K562 (cell line): Measurements from ENCODE around the gene SLC28A1. TPM values are rescaled to one million over a fixed set of nuclear protein-coding genes. Genes with fewer than 3 reads are reported as not detected.

Experiments used
- ATAC-seq: fragments of 200-7000 bp; cut with Tn5 transposase; 3 replicates; pipeline ENCODE4 v1.9.1; 2020; ENCODE audit warnings: moderate library complexity
- BruUV-seq: library from RNA; stranded (reverse); fragments of 400-500 nt; replicated peaks from 2 replicates; lab custom pipeline; 2021; lab: Mats Ljungman, UMichigan
- CTCF ChIA-PET: fragments of 300-600 bp; formaldehyde crosslinking; extraction: SDS; loops from one replicate; lab custom pipeline; 2021; ENCODE audit warnings: low intra/inter-chr PET ratio; lab: Yijun Ruan, JAX
- POLR2A ChIA-PET: fragments of 300-600, 350-650 bp; sonication (Branson Sonifier 250); formaldehyde crosslinking; extraction: SDS; loops from one replicate; lab custom pipeline; 2021; ENCODE audit warnings: antibody characterized with exemption, inconsistent platforms; lab: Yijun Ruan, JAX
- DNase-seq, 4 experiments: peaks; one replicate each; pipeline versions ENCODE4 v3.0.0 to v3.0.0-alpha.2; 2011 to 2018; ENCODE audit warnings: low spot score in 3 of 4, mixed read lengths in 3 of 4; ENCODE audit errors: extremely low read depth in 1 of 4
- FAIRE-seq: peaks from 2 replicates; lab custom pipeline; 2011; peaks lifted over from hg19 to GRCh38; lab: Jason Lieb, UNC
- H2AFZ ChIP-seq: 2 replicates; pipeline ENCODE4 v1.6.0; 2011; ENCODE audit warnings: low read depth, low read length, control low read depth, inconsistent platforms
- H3K27ac ChIP-seq: fragments of 200-600 bp; 3 replicates; pipeline ENCODE4 v1.8.0; 2011; ENCODE audit warnings: low read depth, mild to moderate bottlenecking, control low read depth, inconsistent platforms, low read length, moderate library complexity, mixed read lengths; ENCODE audit errors: extremely low read depth
- H3K27me3 ChIP-seq, 2 experiments: fragments of 300-600 bp in 1 of 2; 2 replicates in 1 of 2; 3 replicates in 1 of 2; pipeline versions ENCODE4 v1.6.0 to v1.8.0; 2011; ENCODE audit warnings: inconsistent platforms in 2 of 2, low read length in 2 of 2, mild to moderate bottlenecking in 1 of 2, mixed read lengths in 1 of 2, moderate library complexity in 1 of 2; ENCODE audit not compliant: control insufficient read depth in 2 of 2, insufficient read depth in 2 of 2
- H3K36me3 ChIP-seq: fragments of 300-600 bp; 3 replicates; pipeline ENCODE4 v1.8.0; 2011; ENCODE audit warnings: mild to moderate bottlenecking, low read length, inconsistent platforms; ENCODE audit not compliant: control insufficient read depth, insufficient read depth
- H3K4me1 ChIP-seq, 2 experiments: fragments of 200-600 bp in 1 of 2; replicated peaks in 1 of 2; 2 replicates in 1 of 2; 3 replicates in 1 of 2; pipeline versions ENCODE4 v1.5.1 to v1.8.0; 2011; ENCODE audit warnings: inconsistent platforms in 2 of 2, low read length in 2 of 2, mild to moderate bottlenecking in 1 of 2, mixed read lengths in 1 of 2, moderate library complexity in 1 of 2; ENCODE audit not compliant: control insufficient read depth in 2 of 2, insufficient read depth in 2 of 2
- H3K4me2 ChIP-seq: 2 replicates; pipeline ENCODE4 v1.6.1; 2011; ENCODE audit warnings: low read length, control low read depth, inconsistent platforms, mixed read lengths; ENCODE audit not compliant: insufficient read depth
- H3K4me3 ChIP-seq: fragments of 200-600 bp; sonication (generic), shearing (Covaris generic); 2 replicates; pipeline ENCODE4 v1.5.1; 2016; ENCODE audit warnings: control low read depth, inconsistent platforms
- H3K79me2 ChIP-seq: fragments of 200-600 bp; 3 replicates; pipeline ENCODE4 v1.8.0; 2011; ENCODE audit warnings: low read length, inconsistent platforms; ENCODE audit not compliant: control insufficient read depth, insufficient read depth
- H3K9ac ChIP-seq, 2 experiments: 2 replicates each; pipeline versions ENCODE4 v1.6.0 to v1.6.1; 2011; ENCODE audit warnings: low read depth in 2 of 2, low read length in 2 of 2, control low read depth in 1 of 2, inconsistent platforms in 1 of 2, mild to moderate bottlenecking in 1 of 2, mixed read lengths in 1 of 2; ENCODE audit not compliant: insufficient read depth in 1 of 2
- H3K9me1 ChIP-seq: one replicate; pipeline ENCODE4 v1.6.0; 2011; ENCODE audit warnings: inconsistent platforms, mild to moderate bottlenecking, low read length, moderate library complexity; ENCODE audit not compliant: control insufficient read depth, insufficient read depth
- H3K9me3 ChIP-seq: replicated peaks from 2 replicates; pipeline ENCODE4 v1.5.1; 2011; ENCODE audit warnings: low read depth, low read length, inconsistent platforms; ENCODE audit not compliant: control insufficient read depth, insufficient read depth
- H4K20me1 ChIP-seq: replicated peaks from 2 replicates; pipeline ENCODE4 v1.6.1; 2011; ENCODE audit warnings: low read length, inconsistent platforms, mixed read lengths; ENCODE audit not compliant: control insufficient read depth, insufficient read depth
- BCOR ChIP-seq: fragments of 450-650 bp; IDR thresholded peaks from 2 replicates; pipeline ENCODE4 v1.6.1; 2016
- GABPA ChIP-seq: fragments of 200-800 bp; sonication (Bioruptor generic); conservative IDR thresholded peaks from 2 replicates; pipeline ENCODE4 v1.6.1; 2016; ENCODE audit warnings: low read depth, missing genetic modification characterization, missing compliant biosample characterization
- NR2F6 ChIP-seq: fragments of 450-650 bp; formaldehyde crosslinking; IDR thresholded peaks from 2 replicates; pipeline ENCODE4 v1.4.0; 2020; ENCODE audit warnings: mild to moderate bottlenecking
- NUFIP1 ChIP-seq: fragments of 450-650 bp; IDR thresholded peaks from 2 replicates; pipeline ENCODE4 v1.6.1; 2018; ENCODE audit not compliant: partially characterized antibody
- PRPF4 ChIP-seq: fragments of 200-400 bp; formaldehyde crosslinking; IDR thresholded peaks from one replicate; pipeline ENCODE4 v1.6.1; 2017; ENCODE audit warnings: low read length, low read depth, mild to moderate bottlenecking; ENCODE audit not compliant: insufficient read depth, poor library complexity, severe bottlenecking
- RBM25 ChIP-seq: fragments of 200-400 bp; formaldehyde crosslinking; IDR thresholded peaks from 2 replicates; pipeline ENCODE4 v1.6.1; 2018; ENCODE audit warnings: low read length, low read depth, moderate library complexity; ENCODE audit not compliant: severe bottlenecking
- THRB ChIP-seq: fragments of 450-650 bp; formaldehyde crosslinking; conservative IDR thresholded peaks from 2 replicates; pipeline ENCODE4 v1.4.0; 2022; ENCODE audit warnings: mild to moderate bottlenecking, missing genetic modification characterization
- ZBTB1 ChIP-seq: sonication (generic); formaldehyde crosslinking; IDR thresholded peaks from 2 replicates; pipeline ENCODE4 v1.8.1; 2023; ENCODE audit warnings: missing genetic modification reagents, low read depth, mild to moderate bottlenecking, borderline replicate concordance
- ZBTB17 ChIP-seq: fragments of 450-650 bp; formaldehyde crosslinking; IDR thresholded peaks from 2 replicates; pipeline ENCODE4 v1.4.0; 2020; ENCODE audit warnings: mild to moderate bottlenecking
- ZFP36 ChIP-seq: fragments of 150-350 bp; IDR thresholded peaks from 2 replicates; pipeline ENCODE4 v1.6.1; 2018; ENCODE audit warnings: low read length, low read depth; ENCODE audit not compliant: partially characterized antibody
- ZNF507 ChIP-seq: conservative IDR thresholded peaks from 2 replicates; pipeline ENCODE4 v1.6.1; 2017; ENCODE audit warnings: missing genetic modification characterization, missing compliant biosample characterization
- in situ Hi-C: fragments of 300-500 bp; cut with MboI; formaldehyde crosslinking; loops from 4 replicates; pipeline ENCODE4 v1.15.0; 2018; ENCODE audit warnings: inconsistent platforms, mixed read lengths
- intact Hi-C: fragments of 100-400 bp; cut with micrococcal nuclease; formaldehyde crosslinking; loops from 2 replicates; pipeline ENCODE4 v1.14.2; 2022
- polyA plus RNA-seq, 8 experiments: library from polyadenylated mRNA; depleted of rRNA in 4 of 8; stranded (reverse) in 5 of 8; unstranded in 3 of 8; fragments of >200 nt; fragmentation: Nextera tagmentation in 2 of 8; fragmentation: Illumina TruSeq in 1 of 8; extraction: Ambion mirVana in 2 of 8; extraction: Trizol in 1 of 8; gene quantifications; 2 replicates each; pipeline versions ENCODE4 v1.2.1 to v1.2.3, GENCODE V29; 2011 to 2014; ENCODE audit warnings: inconsistent platforms in 1 of 8, missing spikeins in 1 of 8
- total RNA-seq, 7 experiments: library from RNA; depleted of rRNA in 6 of 7; stranded (reverse); fragments of >200 nt in 6 of 7; fragmentation: Illumina TruSeq in 2 of 7; extraction: Trizol in 2 of 7; gene quantifications; 2 replicates each; pipeline versions ENCODE4 v1.2.1 to v1.2.3, GENCODE V29; 2011 to 2021; ENCODE audit warnings: low replicate concordance in 1 of 7
- TF ChIP-seq, protein P1 (sequence below): fragments of 450-650 bp; IDR thresholded peaks from 2 replicates; pipeline ENCODE4 v1.6.1; 2017; ENCODE audit warnings: mild to moderate bottlenecking, moderate library complexity

Gene SLC28A1
- total and polyA plus RNA-seq, 9 of the 15 experiments (the other 6 are each of a cell fraction or from before 2014, with no cell fraction given) = 0.04 TPM; not detected in 8

- ChIA-PET CTCF (interaction anchor here (0.7 kb wide), 1 partner anchor 79 kb away, joined by 3 read pairs; no protein-coding TSS in a partner anchor), POLR2A (interaction anchor here (0.6 to 0.7 kb wide), 4 partner anchors 11 to 106 kb away, joined by 3 read pairs; partner anchors contain the start of gene PDE8A)
- Histone ChIP-seq H3K36me3 (no peaks in the 10 kb centered on the region), H2AFZ (no peak overlapping the region), H4K20me1 (no peaks in the 10 kb centered on the region), H3K27me3 (peaks cover 12 to 29% of the 10 kb centered on the region in 2 experiments; a peak in 4 of 5 replicates), H3K4me1 (no peaks in the 10 kb centered on the region; a peak in 2 of 5 replicates), H3K9me3 (no peaks in the 10 kb centered on the region), H3K9me1 (no peaks in the 10 kb centered on the region), H3K9ac (no peak overlapping the region), H3K27ac (no peak overlapping the region), H3K4me3 (no peak overlapping the region), H3K79me2 (no peaks in the 10 kb centered on the region), H3K4me2 (no peak overlapping the region)
- DNase-seq = no peak
- no peak for ATAC-seq
- no TSS peak for BruUV-seq
- no peak for TF ChIP-seq ZNF507 (tag)
- no peak for TF ChIP-seq ZBTB17 (CRISPR knock-in tag)
- no peak for TF ChIP-seq THRB (CRISPR knock-in tag)
- TF ChIP-seq RBM25 = peak; percentile 86
- no peak for TF ChIP-seq NUFIP1
- TF ChIP-seq NR2F6 (CRISPR knock-in tag) = no peak
- TF ChIP-seq ZBTB1 (CRISPR knock-in tag) = no peak
- TF ChIP-seq PRPF4 = no peak
- TF ChIP-seq BCOR = peak; percentile 78
- TF ChIP-seq, protein P1, sequence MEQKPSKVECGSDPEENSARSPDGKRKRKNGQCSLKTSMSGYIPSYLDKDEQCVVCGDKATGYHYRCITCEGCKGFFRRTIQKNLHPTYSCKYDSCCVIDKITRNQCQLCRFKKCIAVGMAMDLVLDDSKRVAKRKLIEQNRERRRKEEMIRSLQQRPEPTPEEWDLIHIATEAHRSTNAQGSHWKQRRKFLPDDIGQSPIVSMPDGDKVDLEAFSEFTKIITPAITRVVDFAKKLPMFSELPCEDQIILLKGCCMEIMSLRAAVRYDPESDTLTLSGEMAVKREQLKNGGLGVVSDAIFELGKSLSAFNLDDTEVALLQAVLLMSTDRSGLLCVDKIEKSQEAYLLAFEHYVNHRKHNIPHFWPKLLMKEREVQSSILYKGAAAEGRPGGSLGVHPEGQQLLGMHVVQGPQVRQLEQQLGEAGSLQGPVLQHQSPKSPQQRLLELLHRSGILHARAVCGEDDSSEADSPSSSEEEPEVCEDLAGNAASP = no peak
- TF ChIP-seq GABPA = no peak
- TF ChIP-seq ZFP36 = peak; percentile 60
- in situ Hi-C loops (loop anchor here (25.0 kb wide), 1 partner anchor 289 kb away; no protein-coding TSS in a partner anchor), intact Hi-C loops (loop anchor here (5.0 kb wide), 1 partner anchor 51 kb away; no protein-coding TSS in a partner anchor)
- FAIRE-seq = no peak
Measured at GRCh38 chr15:84876269-84876668, 8.2 kb upstream of the SLC28A1 start.
